ENCODE measurements around the gene KIF15.

KIF15 gene

DNA sequence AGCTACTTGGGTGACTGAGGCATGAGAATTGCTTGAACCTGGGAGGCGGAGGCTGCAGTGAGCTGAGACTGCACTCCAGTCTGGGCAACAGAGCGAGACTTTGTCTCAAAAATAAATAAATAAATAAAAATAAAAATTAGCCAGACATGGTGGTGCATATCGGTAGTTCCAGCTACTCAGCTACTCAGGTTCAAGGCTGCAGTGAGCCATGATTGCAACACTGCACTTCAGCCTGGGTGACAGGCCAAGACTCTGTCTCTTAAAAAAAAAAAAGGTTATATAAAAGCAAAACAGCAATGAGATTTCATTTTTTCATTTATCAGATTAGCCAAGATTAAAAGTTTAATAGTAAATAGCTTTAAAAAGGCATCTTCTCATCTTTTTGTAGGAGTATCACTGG lies 115.7 kb downstream of the KIF15 start:
- DNase-seq (ENCODE audit: low spot score): no peak

DNA sequence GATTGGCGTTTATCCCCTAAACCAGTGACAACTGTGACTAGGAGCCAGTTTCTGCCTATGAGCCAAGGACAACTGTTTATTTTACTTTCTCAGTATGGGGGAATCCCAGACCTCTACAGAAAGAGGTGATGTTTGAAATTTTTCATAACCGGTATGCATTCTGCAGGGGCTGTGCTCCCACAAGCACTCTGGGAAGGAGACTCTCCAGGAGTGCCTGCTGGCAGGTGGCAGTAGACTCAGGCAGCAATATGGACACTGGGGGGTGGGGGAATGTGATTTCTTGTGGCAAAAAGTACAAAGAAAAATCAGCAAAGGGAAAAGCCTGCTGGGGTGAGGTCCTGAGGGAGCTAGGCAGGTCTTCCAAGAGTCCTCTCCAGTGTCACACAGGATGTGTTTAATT lies 118.7 kb downstream of the KIF15 start:
- DNase-seq (ENCODE audit: low spot score): no peak

DNA sequence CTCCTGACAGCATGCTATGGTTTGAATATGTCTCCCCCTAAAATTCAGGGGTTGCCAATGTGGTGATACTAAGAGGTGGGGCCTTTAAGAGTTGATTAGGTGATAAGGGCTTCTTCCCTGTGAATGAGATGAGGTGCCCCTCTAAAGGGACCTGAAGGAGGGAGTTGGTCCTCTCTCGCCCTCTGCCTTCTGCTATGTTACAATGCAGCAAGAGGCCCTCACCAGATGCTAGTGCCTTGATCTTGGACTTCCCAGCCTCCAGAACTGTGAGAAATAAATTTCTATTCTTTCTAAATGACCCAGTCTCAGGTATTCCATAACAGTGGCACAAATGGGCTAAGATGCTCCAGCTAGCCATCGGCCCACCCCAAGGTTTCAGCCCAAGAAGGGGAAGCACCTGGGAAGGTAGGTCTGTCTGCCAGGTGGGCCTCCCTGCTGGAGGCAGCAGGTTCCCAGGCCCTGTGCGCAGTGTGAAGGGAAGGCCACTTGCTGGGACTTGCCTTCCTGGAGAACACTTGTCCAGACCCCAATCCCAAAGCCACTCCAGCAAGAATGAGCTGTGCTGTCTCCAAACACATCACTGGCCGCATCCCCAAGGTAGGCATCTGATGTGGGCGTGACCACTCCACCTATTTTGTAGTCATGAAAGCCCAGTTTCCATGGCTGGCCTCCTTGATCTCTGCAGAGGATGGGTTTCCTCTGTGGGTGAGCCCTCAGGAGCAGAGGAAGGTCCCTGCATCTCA lies 121.8 kb downstream of the KIF15 start:
- no peak for DNase-seq (ENCODE audit: low spot score)

DNA sequence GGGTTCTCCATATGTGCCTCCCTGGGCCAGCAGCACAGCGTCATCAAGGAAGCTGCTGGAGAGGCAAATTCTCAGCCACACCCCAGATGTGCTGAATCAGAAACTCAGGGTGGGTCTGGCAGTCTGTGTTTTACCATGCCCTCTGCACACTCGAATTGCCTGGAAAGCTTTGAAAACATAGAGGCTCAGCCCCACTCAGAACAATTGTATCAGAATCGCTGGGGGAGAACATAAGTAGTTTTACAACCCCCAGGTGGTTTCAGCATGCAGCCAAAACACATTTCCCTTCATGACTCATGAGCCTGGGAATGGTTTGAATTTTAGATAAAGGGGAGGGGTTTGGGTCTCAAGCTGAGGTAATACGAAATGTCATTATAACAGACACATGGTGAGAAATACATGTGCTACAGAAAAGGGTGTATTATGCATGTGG lies 122.4 kb downstream of the KIF15 start:
- no peak for DNase-seq (ENCODE audit: low spot score)

DNA sequence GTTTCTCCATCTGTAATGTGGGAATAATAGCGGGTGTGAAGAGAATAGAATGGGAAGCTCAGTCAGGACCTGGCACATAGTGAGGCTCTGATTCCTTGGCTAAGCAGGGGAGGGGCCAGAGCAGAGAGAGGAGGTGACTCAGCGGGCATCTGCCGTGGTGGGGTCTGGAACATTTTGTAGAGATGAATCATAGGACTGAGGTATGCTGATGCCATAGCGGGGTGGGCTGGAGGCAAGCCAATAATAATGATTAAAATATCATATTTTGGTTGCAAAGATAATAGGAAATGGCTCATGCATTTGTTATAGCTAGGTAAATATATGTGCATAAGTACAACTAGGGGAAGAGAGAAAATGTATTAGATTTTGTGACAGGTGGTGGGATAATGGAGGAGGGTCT lies 124.0 kb downstream of the KIF15 start:
- DNase-seq (ENCODE audit: low spot score): no peak

DNA sequence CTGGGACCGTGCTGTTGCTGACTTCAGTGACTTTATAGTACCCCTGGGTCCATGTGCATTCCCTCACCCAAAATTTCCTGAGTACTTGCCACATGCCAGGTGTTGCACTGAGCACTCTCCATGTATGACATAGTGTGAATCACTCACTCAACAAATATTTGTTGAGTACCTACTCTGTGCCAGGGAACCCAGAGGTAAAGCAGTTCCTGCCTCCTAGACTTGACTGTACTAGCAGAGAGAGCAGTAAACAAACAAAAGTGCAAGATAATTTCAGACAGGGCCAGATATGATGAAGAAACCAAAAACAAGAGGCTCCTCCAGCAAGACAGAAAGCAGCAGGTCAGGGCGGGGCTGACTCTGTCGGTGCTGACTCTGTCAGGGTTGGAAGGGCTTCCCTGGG lies 125.0 kb downstream of the KIF15 start:
- no peak for DNase-seq (ENCODE audit: low spot score)

DNA sequence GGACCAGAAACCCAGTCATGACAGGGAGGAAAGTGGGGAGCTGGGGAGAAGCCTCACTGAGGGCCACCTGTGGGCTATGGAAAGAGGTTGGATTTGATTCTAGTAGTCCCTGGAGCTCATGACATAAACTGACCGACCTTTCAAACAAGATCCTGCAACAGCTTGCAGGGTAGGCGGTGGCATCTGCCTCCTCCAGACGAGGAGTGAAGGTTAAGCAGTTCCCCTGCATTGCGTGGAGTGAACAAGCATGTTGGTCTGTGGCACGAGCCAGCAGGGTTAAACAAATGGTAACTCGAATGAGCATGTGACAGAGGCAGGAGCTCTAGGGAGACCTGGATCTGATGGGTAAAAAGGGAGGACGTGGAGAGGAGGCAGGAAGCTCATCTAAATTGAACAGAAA lies 125.5 kb downstream of the KIF15 start:
- no peak for DNase-seq (ENCODE audit: low spot score)

DNA sequence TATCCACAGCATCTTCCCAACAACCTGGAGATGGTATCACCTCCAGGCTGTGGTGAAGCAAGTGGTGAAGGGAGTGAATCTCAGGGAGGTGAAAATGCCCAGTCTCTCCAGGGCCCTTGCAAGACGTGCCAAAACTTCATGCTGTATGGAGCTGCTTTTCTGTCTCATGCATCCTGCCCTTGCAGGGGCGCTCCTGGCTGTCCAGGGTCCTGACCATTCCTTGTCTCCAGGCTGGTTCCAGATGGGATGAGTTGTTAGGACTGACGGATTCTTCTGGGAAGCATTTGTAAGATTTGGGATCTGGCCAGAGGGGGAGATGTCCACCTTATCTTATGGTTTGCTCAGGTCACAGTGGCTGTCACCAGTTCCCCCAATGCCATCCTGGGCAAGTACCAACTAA lies 128.7 kb downstream of the KIF15 start:
- no peak for DNase-seq (ENCODE audit: low spot score)

DNA sequence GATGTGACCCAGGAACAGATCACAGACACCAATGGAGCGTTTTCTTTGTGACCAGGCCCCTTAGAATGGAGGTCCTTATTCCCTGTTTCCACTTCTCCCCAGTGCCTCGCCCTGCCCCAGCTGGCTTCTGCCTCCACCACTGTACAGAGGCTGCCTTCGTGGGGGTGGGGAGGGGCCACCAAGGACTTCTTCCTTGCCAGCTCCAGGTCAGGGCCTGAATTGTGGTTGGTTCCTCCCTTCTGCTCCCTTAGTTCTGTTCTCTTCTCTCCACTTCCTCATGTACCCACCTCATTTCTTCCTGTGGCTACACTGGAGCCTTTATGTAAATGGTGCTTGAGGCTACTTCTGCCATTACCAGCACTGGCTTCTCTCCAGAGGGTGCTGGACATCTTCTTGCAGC lies 129.3 kb downstream of the KIF15 start:
- DNase-seq (ENCODE audit: low spot score): no peak

DNA sequence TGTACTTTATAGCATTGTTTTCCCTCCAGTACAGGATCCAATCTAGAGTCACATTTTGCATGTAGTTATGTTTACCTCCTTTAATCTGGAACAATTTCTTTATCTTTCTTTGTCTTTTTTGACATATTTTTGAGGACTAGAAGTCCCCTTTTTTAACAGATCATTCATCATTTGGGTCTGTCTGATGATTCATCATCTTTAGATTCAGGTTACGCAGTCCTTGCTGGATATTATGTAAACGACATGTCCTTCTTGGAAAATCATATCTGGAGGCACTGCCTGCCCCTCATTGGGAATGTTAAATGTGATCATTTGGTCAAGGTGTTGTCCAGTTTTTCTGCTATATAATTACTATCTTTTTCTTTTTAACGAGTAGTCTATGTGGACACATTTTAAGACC lies 131.1 kb downstream of the KIF15 start:
- no peak for DNase-seq (ENCODE audit: low spot score)

DNA sequence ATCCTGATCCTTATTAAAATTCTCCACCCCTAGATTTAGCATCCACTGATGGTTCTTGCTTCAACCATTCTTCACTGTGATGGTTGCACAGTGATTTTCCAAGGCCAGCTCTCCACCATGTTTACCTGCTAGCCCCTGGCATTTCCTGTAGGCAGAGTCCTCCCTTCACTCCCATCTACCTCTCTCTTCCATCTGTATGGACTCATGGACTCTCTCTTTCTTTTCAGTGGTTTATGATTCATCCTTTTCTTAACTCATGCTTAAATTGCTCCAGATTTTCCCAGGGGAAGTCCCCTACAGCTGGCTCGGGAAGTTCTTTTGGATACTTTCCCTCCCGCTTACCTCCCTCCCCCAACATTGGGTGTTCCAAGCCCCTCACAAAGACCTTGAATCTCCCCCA lies 131.5 kb downstream of the KIF15 start:
- no peak for DNase-seq (ENCODE audit: low spot score)

DNA sequence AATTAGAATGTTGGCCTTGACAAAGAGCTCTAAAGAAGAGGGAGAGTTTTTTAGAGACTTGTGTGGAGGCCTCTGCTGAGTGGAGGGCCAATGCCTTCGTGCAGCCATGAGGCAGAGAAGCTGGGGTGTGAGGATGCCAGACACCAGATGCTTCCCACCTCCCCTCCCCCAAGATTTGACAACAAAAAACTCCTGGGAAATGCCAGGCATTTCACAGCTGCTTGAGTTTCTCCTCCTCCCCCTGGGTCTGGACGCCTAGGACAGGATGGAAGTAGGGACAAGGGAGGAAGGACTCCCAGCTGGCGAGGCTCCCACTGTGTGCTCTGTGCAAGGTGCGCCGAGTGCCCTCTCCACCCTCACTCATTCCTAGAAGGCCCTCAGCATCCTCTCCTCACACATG lies 132.9 kb downstream of the KIF15 start:
- no peak for DNase-seq (ENCODE audit: low spot score)

DNA sequence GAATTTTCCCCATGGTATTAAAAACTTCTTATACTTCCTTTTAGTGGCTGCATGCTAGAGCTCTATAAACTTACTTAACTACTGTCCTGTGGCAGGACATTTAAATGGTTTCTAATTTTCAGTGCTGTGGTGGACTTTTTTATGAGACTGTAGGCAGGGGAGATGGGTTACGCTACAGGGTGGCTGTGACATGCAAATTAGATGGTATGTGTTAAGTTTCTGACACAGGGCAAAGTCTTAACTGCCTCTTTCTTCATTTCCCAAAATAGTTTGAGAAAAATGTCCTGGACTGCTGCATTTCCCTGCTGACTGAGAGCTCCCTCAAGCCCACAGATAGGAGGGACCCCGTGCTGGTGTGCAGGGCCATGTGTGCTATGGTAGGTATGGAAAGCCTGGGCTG lies 134.8 kb downstream of the KIF15 start:
- DNase-seq (ENCODE audit: low spot score): no peak

DNA sequence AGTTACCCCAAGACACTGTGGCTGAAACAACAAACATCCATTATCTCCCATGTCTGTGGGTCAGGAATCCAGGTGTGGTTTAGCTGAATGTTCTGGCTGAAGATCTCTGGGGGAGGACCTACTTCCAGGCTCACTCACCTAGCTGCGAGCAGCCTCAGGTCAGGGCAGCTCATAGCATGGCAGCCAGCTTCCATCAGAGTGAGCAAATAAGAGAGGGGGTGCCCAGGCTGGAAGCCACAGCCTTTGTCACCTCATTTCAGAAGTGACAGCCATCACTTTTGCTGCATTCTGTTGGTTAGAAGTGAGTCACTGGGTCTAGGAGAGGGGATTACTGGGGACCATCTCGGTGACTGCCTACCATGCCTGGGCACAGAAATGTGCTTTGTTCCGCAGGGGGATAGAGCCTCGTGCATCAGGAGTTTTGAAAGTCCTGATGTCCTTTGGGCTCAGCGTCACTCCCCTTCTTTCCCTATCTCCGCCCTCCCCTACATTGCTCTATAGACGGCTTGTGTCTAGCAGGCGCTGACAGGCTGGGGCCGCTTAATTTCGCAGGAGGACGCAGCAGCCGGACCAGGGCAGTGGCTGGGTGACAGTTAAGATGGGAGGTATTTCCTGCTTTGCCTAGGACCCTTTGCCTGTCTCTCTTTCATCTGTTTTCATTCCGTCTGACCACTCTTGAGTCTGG lies 138.2 kb downstream of the KIF15 start:
- DNase-seq (ENCODE audit: low spot score): no peak

DNA sequence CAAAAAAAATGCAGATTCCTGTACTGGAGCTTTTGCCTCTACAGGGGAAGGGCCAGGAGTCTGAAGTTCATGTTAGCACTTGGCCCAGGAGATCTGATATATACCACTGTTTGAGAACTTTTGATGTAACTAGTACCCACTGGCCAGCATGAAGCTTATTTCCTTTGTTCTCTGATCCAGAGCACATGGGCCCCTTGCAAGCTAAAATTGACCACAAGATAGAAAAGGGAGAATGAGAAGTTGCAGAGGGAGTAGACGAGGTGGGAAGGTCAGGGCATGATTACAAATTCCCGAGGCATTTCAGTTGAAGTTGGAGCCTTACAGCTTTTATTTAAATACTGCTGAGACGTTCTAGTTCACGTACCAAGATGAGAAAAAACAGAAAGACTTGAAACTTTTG lies 141.0 kb downstream of the KIF15 start:
- DNase-seq (ENCODE audit: low spot score): no peak

Data from NAMALWA (cell line).